Pancreas (tissue), 10 donors: Measurements from ENCODE around the gene KCNN3. TPM values are rescaled to one million over a fixed set of nuclear protein-coding genes. Genes with fewer than 3 reads are reported as not detected.

Experiments used
- ATAC-seq, 4 donors: fragments of 200-7000 bp; cut with Tn5 transposase; one replicate each; pipeline versions ENCODE4 v1.8.0 to v1.9.1; 2020; ENCODE audit warnings: mild to moderate bottlenecking in 4 of 4, moderate library complexity in 4 of 4
- DNase-seq, 6 donors: peaks; one replicate each; pipeline ENCODE4 v3.0.0-alpha.2; 2020
- FAIRE-seq: peaks from 2 replicates; lab custom pipeline; 2012; peaks lifted over from hg19 to GRCh38; lab: Jason Lieb, UNC
- H3K27ac ChIP-seq, 4 donors: fragments of 200-600 bp; sonication (generic); 1 replicate in 3 of 4; 2 replicates in 1 of 4; pipeline versions ENCODE4 v1.5.0 to v1.8.0; 2020
- H3K27me3 ChIP-seq, 4 donors: fragments of 200-600 bp; one replicate each; pipeline ENCODE4 v1.8.0; 2021
- H3K36me3 ChIP-seq, 3 donors: fragments of 200-600 bp; sonication (generic) in 1 of 3; one replicate each; pipeline versions ENCODE4 v1.5.0 to v1.8.0; 2020 to 2021
- H3K4me1 ChIP-seq, 3 donors: fragments of 200-600 bp; one replicate each; pipeline ENCODE4 v1.8.0; 2021
- H3K4me3 ChIP-seq, 4 donors: fragments of 200-600 bp; sonication (generic) in 2 of 4; one replicate each; pipeline versions ENCODE4 v1.5.0 to v1.8.0; 2020 to 2021
- H3K9me3 ChIP-seq, 4 donors: fragments of 200-600 bp; one replicate each; pipeline ENCODE4 v1.8.0; 2021
- WGBS, 2 donors: extraction: QIAGEN DNeasy Blood & Tissue Kit; methylation state at CpG; one replicate each; pipeline ENCODE4 v1.1.7; 2013; 5-methylcytosine and 5-hydroxymethylcytosine counted together
- intact Hi-C, 3 donors: fragments of 100-400 bp; cut with DNase I; formaldehyde crosslinking; loops; one replicate each; pipeline versions ENCODE4 v1.11.1 to v1.14.2; 2022
- polyA plus RNA-seq, 2 donors: library from polyadenylated mRNA; stranded (reverse); fragments of 200-250 nt; gene quantifications; one replicate each; pipeline ENCODE4 v1.2.3, GENCODE V29; 2013
- total RNA-seq, 6 donors: library from RNA; stranded (reverse); fragmentation: NEBNext Ultra II Directional in 4 of 6; extraction: Animal tissue kit (Norgen Biotek cat#: 25700) in 4 of 6; gene quantifications; one replicate each; pipeline versions ENCODE4 v1.2.1 to v1.2.4, GENCODE V29; 2021 to 2023
- TF ChIP-seq, protein P1 (sequence below), 4 donors: fragments of 200-600 bp; sonication (generic) in 3 of 4; IDR thresholded peaks; one replicate each; pipeline versions ENCODE4 v1.5.0 to v1.8.0; 2021; ENCODE audit warnings: antibody characterized with exemption in 4 of 4
- donor health status: healthy with polysubstance abuse.
- donor health status: DM: no; HTN: no; CAD: no; lungs with moderate emphysema.
- donor health status: DM: no; HTN: no; CAD: no.
- donor health status: control.
- donor health status: control.
- donor health status: Bipolar disorder and iron deficiency.
- donor health status: DM: yes; HTN: yes; CAD: no.
- donor health status: DM: no; HTN: no; CAD: no.
- donor health status: DM: no; HTN: no; CAD: no.
- donor health status: DM: yes; HTN: yes; CAD: no.

KCNN3 gene
- total and polyA plus RNA-seq, 8 donors, result 0.11 to 1.0 (median 0.33) TPM

DNA sequence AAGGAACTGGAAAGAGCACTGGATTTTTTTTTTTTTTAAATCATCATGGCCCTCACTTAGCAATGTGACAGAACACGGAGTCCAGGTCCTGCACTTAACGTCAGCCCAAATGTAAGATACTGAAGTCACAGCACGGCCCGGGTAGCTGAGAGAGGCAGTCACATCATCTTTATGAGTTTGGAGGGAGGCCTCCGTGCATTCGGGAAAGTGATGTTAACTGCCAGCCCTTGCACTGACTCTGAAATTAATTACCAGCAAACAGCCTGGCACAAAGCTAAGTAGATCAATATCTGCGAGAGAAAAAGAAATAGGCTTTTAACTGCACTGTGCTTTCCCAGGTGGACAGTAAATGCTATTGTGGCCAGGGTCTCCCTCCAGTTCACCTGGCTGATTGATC is 152.6 kb downstream of the KCNN3 start:
- Histone ChIP-seq H3K27ac (no peak overlapping the region), H3K4me1 (no peaks in the 10 kb centered on the region), H3K36me3 (no peaks in the 10 kb centered on the region), H3K9me3 (no peaks in the 10 kb centered on the region), H3K4me3 (no peak overlapping the region), H3K27me3 (no peaks in the 10 kb centered on the region)
- 35 to 45% methylated on average over 7 of the region's 7 CpGs for WGBS, 2 donors
- peak in 1 of 4 donors; percentile 11 for ATAC-seq
- DNase-seq, result no peak
- intact Hi-C loops, result no loop called here
- FAIRE-seq, result no peak
- TF ChIP-seq, protein P1, sequence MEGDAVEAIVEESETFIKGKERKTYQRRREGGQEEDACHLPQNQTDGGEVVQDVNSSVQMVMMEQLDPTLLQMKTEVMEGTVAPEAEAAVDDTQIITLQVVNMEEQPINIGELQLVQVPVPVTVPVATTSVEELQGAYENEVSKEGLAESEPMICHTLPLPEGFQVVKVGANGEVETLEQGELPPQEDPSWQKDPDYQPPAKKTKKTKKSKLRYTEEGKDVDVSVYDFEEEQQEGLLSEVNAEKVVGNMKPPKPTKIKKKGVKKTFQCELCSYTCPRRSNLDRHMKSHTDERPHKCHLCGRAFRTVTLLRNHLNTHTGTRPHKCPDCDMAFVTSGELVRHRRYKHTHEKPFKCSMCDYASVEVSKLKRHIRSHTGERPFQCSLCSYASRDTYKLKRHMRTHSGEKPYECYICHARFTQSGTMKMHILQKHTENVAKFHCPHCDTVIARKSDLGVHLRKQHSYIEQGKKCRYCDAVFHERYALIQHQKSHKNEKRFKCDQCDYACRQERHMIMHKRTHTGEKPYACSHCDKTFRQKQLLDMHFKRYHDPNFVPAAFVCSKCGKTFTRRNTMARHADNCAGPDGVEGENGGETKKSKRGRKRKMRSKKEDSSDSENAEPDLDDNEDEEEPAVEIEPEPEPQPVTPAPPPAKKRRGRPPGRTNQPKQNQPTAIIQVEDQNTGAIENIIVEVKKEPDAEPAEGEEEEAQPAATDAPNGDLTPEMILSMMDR (IDR thresholded peaks at IDR 0.05), result no peak

DNA sequence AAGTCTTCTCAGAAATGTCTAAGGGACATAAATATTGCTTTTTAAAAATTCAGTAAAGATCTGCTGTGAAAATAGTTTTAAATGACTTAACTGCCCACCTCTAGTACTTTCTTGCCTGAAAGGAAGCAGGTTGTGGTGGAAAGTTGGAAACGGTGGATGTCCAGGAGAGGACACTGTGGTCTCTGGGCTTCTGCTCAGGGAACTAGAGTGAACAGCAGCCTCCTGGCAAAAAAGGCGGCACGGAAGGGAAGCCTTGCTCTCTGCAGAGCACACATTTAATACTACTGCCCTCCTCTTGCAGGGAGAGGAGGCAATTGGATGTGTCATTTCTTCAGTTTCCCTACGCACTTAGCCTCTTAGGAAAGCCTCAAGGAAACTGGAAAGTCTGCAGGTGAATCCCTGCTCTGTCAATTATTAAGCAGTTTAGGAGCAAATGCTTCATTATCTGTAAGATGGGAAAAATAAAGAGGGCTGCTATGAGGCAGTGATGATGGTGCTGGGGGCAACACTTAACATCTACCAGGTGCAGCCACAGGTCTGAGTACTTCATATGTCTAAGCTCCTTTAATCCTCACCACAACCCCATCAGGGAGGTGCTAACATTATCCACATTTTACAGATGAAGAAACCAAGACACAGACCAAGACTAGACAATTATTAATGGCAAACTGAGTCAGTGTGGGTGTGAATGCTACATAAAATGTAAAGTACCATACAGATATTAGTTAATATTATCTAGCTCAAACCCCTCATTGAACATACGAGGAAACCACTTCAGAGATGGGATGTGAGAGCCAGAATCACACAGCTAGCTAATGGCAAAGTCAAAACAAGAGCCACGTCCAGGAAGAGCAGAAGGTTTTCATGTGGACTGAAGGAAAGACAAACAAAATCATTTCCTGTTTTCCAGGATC is 153.2 kb downstream of the KCNN3 start:
- H3K27ac ChIP-seq, result no peak overlapping the region
- intact Hi-C loops, result no loop called here

DNA sequence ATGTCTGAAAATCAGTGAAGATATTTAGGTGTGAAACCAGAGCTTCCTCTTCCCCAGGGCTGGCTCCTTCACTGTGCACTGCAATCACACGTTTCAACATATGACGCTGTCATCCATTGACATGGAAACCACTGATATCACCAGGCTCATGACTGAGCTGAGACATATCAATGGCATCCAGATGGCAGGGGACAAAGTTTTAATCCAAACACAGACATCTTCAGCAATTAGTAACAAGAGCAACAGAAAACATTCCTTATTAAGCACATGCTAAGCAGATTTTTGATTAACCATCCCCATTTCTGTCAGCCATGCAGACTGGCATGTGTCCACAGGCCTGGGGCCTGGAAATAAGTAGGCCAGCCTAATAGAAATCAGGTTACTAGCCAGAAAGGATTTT is 154.1 kb downstream of the KCNN3 start:
- H3K36me3 ChIP-seq, result no peaks in the 10 kb centered on the region
- no peak for FAIRE-seq
- no peak overlapping the region for H3K4me3 ChIP-seq
- ATAC-seq, result peak in 2 of 4 donors; percentile 28 to 73
- TF ChIP-seq, protein P1 (IDR thresholded peaks at IDR 0.05), result no peak
- 63 to 71% methylated on average over 2 of the region's 2 CpGs for WGBS, 2 donors
- intact Hi-C loops, result no loop called here
- H3K27me3 ChIP-seq, result no peaks in the 10 kb centered on the region
- no peak overlapping the region for H3K27ac ChIP-seq
- no peak for DNase-seq
- H3K9me3 ChIP-seq, result no peaks in the 10 kb centered on the region
- H3K4me1 ChIP-seq, result no peaks in the 10 kb centered on the region

More for the DNA sequence above, 153.2 kb downstream of the KCNN3 start:
- Histone ChIP-seq H3K4me1 (no peaks in the 10 kb centered on the region), H3K27me3 (no peaks in the 10 kb centered on the region), H3K36me3 (no peaks in the 10 kb centered on the region), H3K9me3 (no peaks in the 10 kb centered on the region), H3K4me3 (no peak overlapping the region)
- FAIRE-seq (no peak), ATAC-seq (no peak), DNase-seq (no peak)
- TF ChIP-seq, protein P1 (IDR thresholded peaks at IDR 0.05), result no peak
- WGBS, 2 donors, result 66 to 71% methylated on average over 6 of the region's 6 CpGs

DNA sequence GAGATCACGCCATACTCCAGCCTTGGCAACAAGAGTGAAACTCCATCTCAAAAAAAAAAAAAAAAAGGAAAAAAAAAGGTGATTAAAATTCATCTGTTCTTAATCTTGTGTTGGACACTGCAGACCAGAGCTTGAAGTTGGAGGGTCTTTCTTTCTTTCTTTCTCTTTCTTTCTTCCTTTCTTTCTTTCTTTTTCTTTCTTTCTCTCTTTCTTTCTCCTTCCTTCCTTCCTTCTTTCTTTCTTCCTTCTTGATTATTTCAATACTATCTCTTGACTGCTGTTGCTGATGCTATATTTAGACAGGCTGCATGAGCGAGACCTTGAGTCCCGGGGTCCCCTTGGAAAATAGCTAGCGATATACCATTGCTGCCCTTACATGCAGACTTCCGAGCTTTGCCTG is 154.7 kb downstream of the KCNN3 start:
- Histone ChIP-seq H3K4me1 (no peaks in the 10 kb centered on the region), H3K27me3 (no peaks in the 10 kb centered on the region), H3K9me3 (no peaks in the 10 kb centered on the region), H3K27ac (no peak overlapping the region), H3K36me3 (no peaks in the 10 kb centered on the region), H3K4me3 (no peak overlapping the region)
- TF ChIP-seq, protein P1 (IDR thresholded peaks at IDR 0.05), result no peak
- ATAC-seq (no peak), FAIRE-seq (no peak), DNase-seq (no peak)
- 84 to 88% methylated on average over 5 of the region's 5 CpGs for WGBS, 2 donors
- intact Hi-C loops, result no loop called here

DNA sequence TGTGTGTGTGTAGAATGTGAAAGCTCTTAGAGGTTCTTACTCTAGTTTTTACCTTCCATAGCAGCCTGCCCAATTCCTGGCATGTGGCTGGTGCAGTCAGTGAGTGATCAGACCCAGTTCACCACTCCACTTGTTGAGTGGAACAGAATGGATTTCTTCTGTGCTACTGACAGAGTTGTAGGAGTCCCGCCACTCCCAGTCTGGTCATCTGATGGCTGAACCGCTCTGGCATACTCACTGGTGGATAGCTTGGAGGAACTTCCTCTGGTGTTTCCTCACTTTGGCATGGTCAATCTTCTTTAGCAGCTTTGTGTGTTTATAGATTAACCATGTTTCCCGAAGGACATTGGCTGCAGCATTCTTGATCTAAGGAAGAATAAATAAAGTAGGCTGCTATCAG is 155.4 kb downstream of the KCNN3 start:
- no peaks in the 10 kb centered on the region for H3K27me3 ChIP-seq
- WGBS, 2 donors, result 32 to 46% methylated on average over 3 of the region's 3 CpGs
- peak in 3 of 4 donors; percentile 58 to 82 (median 64) for ATAC-seq

More for the DNA sequence above, 155.4 kb downstream of the KCNN3 start:
- no peak for DNase-seq
- Histone ChIP-seq H3K9me3 (no peaks in the 10 kb centered on the region), H3K36me3 (no peaks in the 10 kb centered on the region), H3K4me3 (no peak overlapping the region), H3K27ac (no peak overlapping the region), H3K4me1 (no peaks in the 10 kb centered on the region)
- TF ChIP-seq, protein P1 (IDR thresholded peaks at IDR 0.05), result no peak
- intact Hi-C loops, result no loop called here
- FAIRE-seq, result no peak
